Glomerular visceral epithelial cell (primary cell): ENCODE results near the gene BPI.
"Not testable (repeated sequence)": the region's sequence is repeated elsewhere in the genome, so short reads cannot be mapped to it uniquely, and the experiment has no call there.

ENCODE experiments used
- DNase-seq: peaks from one replicate; pipeline ENCODE4 v3.0.0-alpha.2; 2016; ENCODE audit errors: extremely low spot score

Gene BPI

GRCh38 chr20:38336726-38337125 lies 32.8 kb downstream of the BPI start:
- DNase-seq: no peak

GRCh38 chr20:38337561-38338140 lies 33.7 kb downstream of the BPI start:
- DNase-seq: no peak

GRCh38 chr20:38338849-38339520 lies 35.0 kb downstream of the BPI start:
- DNase-seq: peak; percentile 32

GRCh38 chr20:38339521-38339896 lies 35.6 kb downstream of the BPI start:
- DNase-seq: not testable (repeated sequence)

GRCh38 chr20:38339997-38340396 lies 36.0 kb downstream of the BPI start:
- DNase-seq: no peak

GRCh38 chr20:38340693-38341092 lies 36.7 kb downstream of the BPI start:
- no peak for DNase-seq

- DNase-seq: no peak
Observed at GRCh38 chr20:38342216-38342615, 38.3 kb downstream of the BPI start.

- DNase-seq: no peak
Observed at GRCh38 chr20:38342713-38343310, 38.9 kb downstream of the BPI start.

- DNase-seq: no peak
Observed at GRCh38 chr20:38343311-38344106, 39.6 kb downstream of the BPI start.

- DNase-seq: no peak
Observed at GRCh38 chr20:38344107-38344701, 40.2 kb downstream of the BPI start.

- DNase-seq: no peak
Observed at GRCh38 chr20:38345643-38346042, 41.7 kb downstream of the BPI start.

GRCh38 chr20:38346247-38346651 lies 42.3 kb downstream of the BPI start, which contains the start of gene LBP:
Gene LBP (plus strand): TSS chr20:38346482. CDS start chr20:38346517, 35 bp downstream.
- no peak for DNase-seq

- DNase-seq: no peak
Observed at GRCh38 chr20:38346741-38347140, 42.8 kb downstream of the BPI start.

GRCh38 chr20:38349856-38350255 lies 45.9 kb downstream of the BPI start:
- DNase-seq: no peak

- DNase-seq: no peak
Observed at GRCh38 chr20:38350879-38351775, 47.2 kb downstream of the BPI start.

- DNase-seq: peak; percentile 29
Observed at GRCh38 chr20:38353316-38353715, 49.4 kb downstream of the BPI start.

GRCh38 chr20:38354227-38354626 lies 50.3 kb downstream of the BPI start:
- no peak for DNase-seq

GRCh38 chr20:38355161-38356012 lies 51.4 kb downstream of the BPI start:
- no peak for DNase-seq

GRCh38 chr20:38357653-38358207 lies 53.8 kb downstream of the BPI start:
- no peak for DNase-seq

- DNase-seq: no peak
Observed at GRCh38 chr20:38358556-38358955, 54.6 kb downstream of the BPI start.
